Fibroblast of mammary gland (primary cell): ENCODE data around the gene CDS1.
A peak's percentile ranks its signal among the peaks of the same experiment; 100 is the strongest.
"Not testable (repeated sequence)": the region's sequence is repeated elsewhere in the genome, so short reads cannot be mapped to it uniquely, and the experiment has no call there.

Source experiments
- DNase-seq: peaks from one replicate; pipeline ENCODE4 v3.0.0-alpha.2; 2010; ENCODE audit warnings: low read depth
- H3K4me3 ChIP-seq: 2 replicates; pipeline ENCODE4 v1.5.1; 2011; ENCODE audit warnings: low read depth, mild to moderate bottlenecking, low read length, moderate library complexity; ENCODE audit not compliant: control insufficient read depth
- CTCF ChIP-seq: conservative IDR thresholded peaks from 2 replicates; pipeline ENCODE4 v1.5.1; 2011; ENCODE audit warnings: low read depth, low read length, inconsistent platforms; ENCODE audit not compliant: control insufficient read depth, insufficient read depth

CDS1 gene

DNA sequence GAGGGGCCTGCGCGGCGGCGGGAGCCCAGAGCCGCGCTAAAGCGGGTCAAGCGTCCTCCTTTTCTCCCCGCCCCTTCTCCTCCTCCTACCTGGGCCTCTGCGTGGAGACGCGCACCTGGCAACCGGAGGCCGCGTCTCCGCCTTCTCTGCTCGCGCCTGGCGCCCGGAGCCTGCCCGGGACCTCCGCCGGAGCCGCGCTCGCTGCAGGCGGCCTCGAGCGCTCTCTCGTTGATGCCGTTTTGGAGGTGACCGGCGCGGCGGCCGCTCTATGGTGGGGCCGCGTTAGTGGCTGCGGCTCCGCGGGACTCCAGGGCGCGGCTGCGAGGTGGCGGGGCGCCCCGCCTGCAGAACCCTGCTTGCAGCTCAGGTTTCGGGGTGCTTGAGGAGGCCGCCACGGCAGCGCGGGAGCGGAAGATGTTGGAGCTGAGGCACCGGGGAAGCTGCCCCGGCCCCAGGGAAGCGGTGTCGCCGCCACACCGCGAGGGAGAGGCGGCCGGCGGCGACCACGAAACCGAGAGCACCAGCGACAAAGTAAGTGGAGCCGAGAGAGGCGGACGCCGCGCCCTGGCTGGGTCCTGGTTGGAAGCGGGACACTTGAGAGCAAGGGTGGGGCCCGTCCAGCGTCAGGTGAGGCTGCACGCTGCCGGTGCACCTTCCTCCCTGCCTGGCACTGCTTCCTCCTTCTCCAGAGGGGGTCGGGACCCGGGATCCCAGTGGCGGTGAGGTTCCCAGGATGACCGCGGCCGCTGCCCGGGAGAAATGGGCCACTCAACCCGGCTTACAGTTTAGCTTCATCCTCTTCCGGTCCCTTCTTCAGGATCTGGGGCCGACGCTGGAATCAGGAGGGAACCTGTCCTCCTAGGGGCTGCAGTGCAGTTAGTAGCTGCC, at the start of gene CDS1:
TSS of gene CDS1 (plus strand) at position 140 of the 888 bp plus-strand sequence. CDS start at position 415, 275 bp downstream.
- H3K4me3 ChIP-seq, result peak within 1 kb of the TSS; percentile 44
- no peak for DNase-seq
- TF ChIP-seq CTCF, result no peak

DNA sequence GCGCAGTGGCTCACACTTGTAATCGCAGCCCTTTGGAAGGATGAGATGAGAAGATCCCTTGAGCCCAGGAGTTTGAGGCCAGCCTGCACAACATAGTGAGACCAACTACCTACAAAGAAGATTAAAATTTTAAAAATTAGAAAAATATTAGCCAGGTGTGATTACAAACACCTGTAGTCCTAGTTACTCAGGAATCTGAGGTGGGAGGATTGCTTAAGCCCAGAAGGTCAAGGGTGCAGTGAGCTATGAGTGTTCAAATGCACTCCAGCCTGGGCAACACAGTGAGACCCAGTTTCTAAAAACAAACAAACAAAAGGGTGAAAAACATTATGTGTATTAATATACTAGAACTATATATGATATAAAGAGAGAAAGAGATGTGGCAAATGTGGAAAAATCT, 47.0 kb upstream of the CDS1 start:
- DNase-seq, result no peak
- no peak overlapping the region for H3K4me3 ChIP-seq
- no peak for TF ChIP-seq CTCF

- DNase-seq, result no peak
- H3K4me3 ChIP-seq, result no peak overlapping the region
These were observed 37.8 kb upstream of the CDS1 start for GRCh38 chr4:84545093-84545492.

DNA sequence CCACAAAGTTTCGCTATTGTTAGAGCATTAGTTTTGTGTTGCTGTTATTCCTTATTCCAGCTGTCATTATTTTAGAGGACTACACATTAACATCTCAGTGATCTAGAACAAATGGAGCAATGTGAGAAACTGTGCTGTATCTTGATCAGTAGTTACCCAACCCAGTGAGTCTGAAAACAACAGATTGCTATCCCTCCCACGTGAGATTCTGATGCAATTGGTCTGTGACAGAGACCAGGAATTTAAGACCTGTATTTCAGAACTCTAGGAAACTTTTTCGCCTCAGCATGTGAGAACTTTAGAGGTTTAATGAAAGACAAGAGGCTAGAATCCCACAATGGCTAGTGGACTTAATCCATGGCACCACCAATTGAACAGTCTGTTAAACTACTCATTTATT, 35.7 kb upstream of the CDS1 start:
- peak; percentile 10 for DNase-seq
- TF ChIP-seq CTCF, result no peak
- no peak overlapping the region for H3K4me3 ChIP-seq

More at GRCh38 chr4:84545093-84545492, 37.8 kb upstream of the CDS1 start:
- no peak for TF ChIP-seq CTCF

GRCh38 chr4:84549191-84549590, 33.7 kb upstream of the CDS1 start:
- DNase-seq, H3K4me3 ChIP-seq: not testable (repeated sequence)

DNA sequence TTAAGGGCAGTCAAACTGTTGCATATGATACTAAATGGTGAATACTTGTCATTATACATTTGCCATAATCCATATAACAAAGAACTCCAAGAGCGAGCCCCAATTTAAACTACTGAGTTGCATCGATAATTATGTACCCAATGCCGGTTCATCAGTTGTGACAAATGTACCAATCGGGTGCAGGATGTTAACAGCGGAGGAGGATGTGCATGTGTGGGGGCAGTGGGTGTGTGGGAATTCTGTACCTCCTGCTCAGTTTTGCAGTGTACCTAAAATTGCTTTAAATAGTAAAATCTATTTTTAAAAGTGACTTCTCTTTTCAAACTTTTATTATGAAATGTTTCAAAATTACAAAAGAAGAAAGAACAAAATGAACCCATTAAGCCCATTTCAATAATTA, 20.8 kb upstream of the CDS1 start:
- no peak for TF ChIP-seq CTCF
- DNase-seq, result no peak
- no peak overlapping the region for H3K4me3 ChIP-seq

- no peak for TF ChIP-seq CTCF
- no peak for DNase-seq
- no peak overlapping the region for H3K4me3 ChIP-seq
These were observed 19.9 kb upstream of the CDS1 start for GRCh38 chr4:84563002-84563401.
